ENCODE data around the gene PARD6G.

DNA sequence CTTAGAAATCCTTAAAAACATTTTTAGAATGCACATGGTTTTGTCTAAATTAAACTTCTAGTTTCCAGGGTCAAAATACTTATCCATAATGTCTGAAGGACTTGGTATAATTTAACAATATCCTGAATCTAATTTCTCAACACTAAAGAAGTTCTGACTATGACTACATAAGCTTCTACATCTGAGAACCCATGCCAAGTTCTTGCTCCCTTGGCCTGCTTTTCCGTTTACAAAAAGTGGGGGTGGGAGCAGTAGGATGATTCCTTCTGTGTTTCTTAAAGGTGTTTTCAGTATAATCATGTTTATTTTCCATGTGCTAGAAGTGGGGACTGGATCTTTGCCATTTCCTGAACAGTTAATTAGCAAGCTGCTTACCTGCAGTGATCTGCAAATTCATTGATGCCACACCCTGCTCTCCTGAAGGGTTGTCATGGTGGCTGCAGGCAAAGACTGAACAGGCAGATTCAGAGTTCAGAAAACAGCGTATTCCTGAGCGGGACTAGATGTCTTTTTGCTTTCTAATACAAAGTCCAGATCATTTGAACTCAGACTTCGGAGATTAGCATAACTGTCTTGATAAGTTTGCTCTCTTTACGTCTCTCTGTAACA is 102.0 kb downstream of the PARD6G start:
- TF ChIP-seq, protein P1, sequence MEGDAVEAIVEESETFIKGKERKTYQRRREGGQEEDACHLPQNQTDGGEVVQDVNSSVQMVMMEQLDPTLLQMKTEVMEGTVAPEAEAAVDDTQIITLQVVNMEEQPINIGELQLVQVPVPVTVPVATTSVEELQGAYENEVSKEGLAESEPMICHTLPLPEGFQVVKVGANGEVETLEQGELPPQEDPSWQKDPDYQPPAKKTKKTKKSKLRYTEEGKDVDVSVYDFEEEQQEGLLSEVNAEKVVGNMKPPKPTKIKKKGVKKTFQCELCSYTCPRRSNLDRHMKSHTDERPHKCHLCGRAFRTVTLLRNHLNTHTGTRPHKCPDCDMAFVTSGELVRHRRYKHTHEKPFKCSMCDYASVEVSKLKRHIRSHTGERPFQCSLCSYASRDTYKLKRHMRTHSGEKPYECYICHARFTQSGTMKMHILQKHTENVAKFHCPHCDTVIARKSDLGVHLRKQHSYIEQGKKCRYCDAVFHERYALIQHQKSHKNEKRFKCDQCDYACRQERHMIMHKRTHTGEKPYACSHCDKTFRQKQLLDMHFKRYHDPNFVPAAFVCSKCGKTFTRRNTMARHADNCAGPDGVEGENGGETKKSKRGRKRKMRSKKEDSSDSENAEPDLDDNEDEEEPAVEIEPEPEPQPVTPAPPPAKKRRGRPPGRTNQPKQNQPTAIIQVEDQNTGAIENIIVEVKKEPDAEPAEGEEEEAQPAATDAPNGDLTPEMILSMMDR (IDR thresholded peaks at IDR 0.05) = no peak
- TF ChIP-seq POLR2AphosphoS5 (IDR thresholded peaks at IDR 0.05) = no peak
